ENCODE measurements around the gene AFG3L2. TPM values are rescaled to one million over a fixed set of nuclear protein-coding genes. Genes with fewer than 3 reads are reported as not detected.

Gene AFG3L2
- total and polyA plus RNA-seq, 2 of the 8 experiments (the other 6 are each of a cell fraction or from before 2014, with no cell fraction given): 29.7 to 84.8 TPM

DNA sequence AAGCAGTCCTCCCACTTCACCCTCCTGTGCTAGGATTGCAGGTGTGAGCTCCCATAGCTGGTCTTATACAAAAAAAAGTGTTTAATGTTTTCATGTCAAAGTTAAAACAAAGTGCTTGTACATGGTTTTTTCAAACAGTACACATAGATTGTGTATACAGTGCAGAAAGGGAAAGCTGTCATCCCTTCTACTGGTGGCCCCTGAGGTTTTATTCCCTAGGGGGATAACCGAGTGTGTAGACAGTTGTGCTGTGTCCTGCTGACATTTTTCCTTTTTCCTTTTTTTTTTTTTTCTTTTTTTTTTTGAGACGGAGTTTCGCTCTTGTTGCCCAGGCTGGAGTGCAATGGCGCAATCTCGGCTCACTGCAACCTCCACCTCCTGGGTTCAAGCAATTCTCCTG, 58.2 kb downstream of the AFG3L2 start (continued):
- TF ChIP-seq, protein P1, sequence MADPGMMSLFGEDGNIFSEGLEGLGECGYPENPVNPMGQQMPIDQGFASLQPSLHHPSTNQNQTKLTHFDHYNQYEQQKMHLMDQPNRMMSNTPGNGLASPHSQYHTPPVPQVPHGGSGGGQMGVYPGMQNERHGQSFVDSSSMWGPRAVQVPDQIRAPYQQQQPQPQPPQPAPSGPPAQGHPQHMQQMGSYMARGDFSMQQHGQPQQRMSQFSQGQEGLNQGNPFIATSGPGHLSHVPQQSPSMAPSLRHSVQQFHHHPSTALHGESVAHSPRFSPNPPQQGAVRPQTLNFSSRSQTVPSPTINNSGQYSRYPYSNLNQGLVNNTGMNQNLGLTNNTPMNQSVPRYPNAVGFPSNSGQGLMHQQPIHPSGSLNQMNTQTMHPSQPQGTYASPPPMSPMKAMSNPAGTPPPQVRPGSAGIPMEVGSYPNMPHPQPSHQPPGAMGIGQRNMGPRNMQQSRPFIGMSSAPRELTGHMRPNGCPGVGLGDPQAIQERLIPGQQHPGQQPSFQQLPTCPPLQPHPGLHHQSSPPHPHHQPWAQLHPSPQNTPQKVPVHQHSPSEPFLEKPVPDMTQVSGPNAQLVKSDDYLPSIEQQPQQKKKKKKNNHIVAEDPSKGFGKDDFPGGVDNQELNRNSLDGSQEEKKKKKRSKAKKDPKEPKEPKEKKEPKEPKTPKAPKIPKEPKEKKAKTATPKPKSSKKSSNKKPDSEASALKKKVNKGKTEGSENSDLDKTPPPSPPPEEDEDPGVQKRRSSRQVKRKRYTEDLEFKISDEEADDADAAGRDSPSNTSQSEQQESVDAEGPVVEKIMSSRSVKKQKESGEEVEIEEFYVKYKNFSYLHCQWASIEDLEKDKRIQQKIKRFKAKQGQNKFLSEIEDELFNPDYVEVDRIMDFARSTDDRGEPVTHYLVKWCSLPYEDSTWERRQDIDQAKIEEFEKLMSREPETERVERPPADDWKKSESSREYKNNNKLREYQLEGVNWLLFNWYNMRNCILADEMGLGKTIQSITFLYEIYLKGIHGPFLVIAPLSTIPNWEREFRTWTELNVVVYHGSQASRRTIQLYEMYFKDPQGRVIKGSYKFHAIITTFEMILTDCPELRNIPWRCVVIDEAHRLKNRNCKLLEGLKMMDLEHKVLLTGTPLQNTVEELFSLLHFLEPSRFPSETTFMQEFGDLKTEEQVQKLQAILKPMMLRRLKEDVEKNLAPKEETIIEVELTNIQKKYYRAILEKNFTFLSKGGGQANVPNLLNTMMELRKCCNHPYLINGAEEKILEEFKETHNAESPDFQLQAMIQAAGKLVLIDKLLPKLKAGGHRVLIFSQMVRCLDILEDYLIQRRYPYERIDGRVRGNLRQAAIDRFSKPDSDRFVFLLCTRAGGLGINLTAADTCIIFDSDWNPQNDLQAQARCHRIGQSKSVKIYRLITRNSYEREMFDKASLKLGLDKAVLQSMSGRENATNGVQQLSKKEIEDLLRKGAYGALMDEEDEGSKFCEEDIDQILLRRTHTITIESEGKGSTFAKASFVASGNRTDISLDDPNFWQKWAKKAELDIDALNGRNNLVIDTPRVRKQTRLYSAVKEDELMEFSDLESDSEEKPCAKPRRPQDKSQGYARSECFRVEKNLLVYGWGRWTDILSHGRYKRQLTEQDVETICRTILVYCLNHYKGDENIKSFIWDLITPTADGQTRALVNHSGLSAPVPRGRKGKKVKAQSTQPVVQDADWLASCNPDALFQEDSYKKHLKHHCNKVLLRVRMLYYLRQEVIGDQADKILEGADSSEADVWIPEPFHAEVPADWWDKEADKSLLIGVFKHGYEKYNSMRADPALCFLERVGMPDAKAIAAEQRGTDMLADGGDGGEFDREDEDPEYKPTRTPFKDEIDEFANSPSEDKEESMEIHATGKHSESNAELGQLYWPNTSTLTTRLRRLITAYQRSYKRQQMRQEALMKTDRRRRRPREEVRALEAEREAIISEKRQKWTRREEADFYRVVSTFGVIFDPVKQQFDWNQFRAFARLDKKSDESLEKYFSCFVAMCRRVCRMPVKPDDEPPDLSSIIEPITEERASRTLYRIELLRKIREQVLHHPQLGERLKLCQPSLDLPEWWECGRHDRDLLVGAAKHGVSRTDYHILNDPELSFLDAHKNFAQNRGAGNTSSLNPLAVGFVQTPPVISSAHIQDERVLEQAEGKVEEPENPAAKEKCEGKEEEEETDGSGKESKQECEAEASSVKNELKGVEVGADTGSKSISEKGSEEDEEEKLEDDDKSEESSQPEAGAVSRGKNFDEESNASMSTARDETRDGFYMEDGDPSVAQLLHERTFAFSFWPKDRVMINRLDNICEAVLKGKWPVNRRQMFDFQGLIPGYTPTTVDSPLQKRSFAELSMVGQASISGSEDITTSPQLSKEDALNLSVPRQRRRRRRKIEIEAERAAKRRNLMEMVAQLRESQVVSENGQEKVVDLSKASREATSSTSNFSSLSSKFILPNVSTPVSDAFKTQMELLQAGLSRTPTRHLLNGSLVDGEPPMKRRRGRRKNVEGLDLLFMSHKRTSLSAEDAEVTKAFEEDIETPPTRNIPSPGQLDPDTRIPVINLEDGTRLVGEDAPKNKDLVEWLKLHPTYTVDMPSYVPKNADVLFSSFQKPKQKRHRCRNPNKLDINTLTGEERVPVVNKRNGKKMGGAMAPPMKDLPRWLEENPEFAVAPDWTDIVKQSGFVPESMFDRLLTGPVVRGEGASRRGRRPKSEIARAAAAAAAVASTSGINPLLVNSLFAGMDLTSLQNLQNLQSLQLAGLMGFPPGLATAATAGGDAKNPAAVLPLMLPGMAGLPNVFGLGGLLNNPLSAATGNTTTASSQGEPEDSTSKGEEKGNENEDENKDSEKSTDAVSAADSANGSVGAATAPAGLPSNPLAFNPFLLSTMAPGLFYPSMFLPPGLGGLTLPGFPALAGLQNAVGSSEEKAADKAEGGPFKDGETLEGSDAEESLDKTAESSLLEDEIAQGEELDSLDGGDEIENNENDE (IDR thresholded peaks at IDR 0.05; ENCODE audit: insufficient replicate concordance, low read length): no peak
- TF ChIP-seq NRF1 (IDR thresholded peaks at IDR 0.05; ENCODE audit: low read depth, low read length): no peak
- TF ChIP-seq, protein P2, sequence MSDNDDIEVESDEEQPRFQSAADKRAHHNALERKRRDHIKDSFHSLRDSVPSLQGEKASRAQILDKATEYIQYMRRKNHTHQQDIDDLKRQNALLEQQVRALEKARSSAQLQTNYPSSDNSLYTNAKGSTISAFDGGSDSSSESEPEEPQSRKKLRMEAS (IDR thresholded peaks at IDR 0.05): no peak
- no peak for TF ChIP-seq PHF8 (conservative IDR thresholded peaks at IDR 0.05; ENCODE audit: low read depth, low read length)
- TF ChIP-seq FOSL1 (IDR thresholded peaks at IDR 0.05; ENCODE audit: insufficient read depth, low read depth, low read length): no peak
- no peak for TF ChIP-seq CHD1 (IDR thresholded peaks at IDR 0.05; ENCODE audit: low read depth, low read length)
- TF ChIP-seq, protein P3, sequence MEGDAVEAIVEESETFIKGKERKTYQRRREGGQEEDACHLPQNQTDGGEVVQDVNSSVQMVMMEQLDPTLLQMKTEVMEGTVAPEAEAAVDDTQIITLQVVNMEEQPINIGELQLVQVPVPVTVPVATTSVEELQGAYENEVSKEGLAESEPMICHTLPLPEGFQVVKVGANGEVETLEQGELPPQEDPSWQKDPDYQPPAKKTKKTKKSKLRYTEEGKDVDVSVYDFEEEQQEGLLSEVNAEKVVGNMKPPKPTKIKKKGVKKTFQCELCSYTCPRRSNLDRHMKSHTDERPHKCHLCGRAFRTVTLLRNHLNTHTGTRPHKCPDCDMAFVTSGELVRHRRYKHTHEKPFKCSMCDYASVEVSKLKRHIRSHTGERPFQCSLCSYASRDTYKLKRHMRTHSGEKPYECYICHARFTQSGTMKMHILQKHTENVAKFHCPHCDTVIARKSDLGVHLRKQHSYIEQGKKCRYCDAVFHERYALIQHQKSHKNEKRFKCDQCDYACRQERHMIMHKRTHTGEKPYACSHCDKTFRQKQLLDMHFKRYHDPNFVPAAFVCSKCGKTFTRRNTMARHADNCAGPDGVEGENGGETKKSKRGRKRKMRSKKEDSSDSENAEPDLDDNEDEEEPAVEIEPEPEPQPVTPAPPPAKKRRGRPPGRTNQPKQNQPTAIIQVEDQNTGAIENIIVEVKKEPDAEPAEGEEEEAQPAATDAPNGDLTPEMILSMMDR (IDR thresholded peaks at IDR 0.05; ENCODE audit: control extremely low read depth in 1 of 3, insufficient read depth in 1 of 3, low read depth in 1 of 3, low read length in 3 of 3): no peak
- no peak for TF ChIP-seq RBBP5 (IDR thresholded peaks at IDR 0.05; ENCODE audit: borderline replicate concordance, low read depth, low read length)

Data from H1 (cell line).